Osteoblast (primary cell): ENCODE results near the gene CDK7. TPM values are rescaled to one million over a fixed set of nuclear protein-coding genes. Genes with fewer than 3 reads are reported as not detected.

ENCODE experiments used
- DNase-seq: peaks from one replicate; pipeline ENCODE4 v3.0.0; 2011; ENCODE audit warnings: low spot score, mixed read lengths; ENCODE audit not compliant: insufficient read length; ENCODE audit errors: missing footprints
- H2AFZ ChIP-seq: 2 replicates; pipeline ENCODE4 v1.6.0; 2011; ENCODE audit warnings: mild to moderate bottlenecking, low read length
- H3K27ac ChIP-seq: 2 replicates; pipeline ENCODE4 v1.5.1; 2011; ENCODE audit warnings: mild to moderate bottlenecking, low read depth, low read length, moderate library complexity
- H3K27me3 ChIP-seq: 2 replicates; pipeline ENCODE4 v1.6.0; 2012; ENCODE audit warnings: mild to moderate bottlenecking, control low read depth, inconsistent platforms, low read length, moderate library complexity; ENCODE audit not compliant: insufficient read depth
- H3K36me3 ChIP-seq: 2 replicates; pipeline ENCODE4 v1.5.1; 2011; ENCODE audit warnings: mild to moderate bottlenecking, low read length, control low read depth, moderate library complexity; ENCODE audit not compliant: insufficient read depth
- H3K4me1 ChIP-seq: 2 replicates; pipeline ENCODE4 v1.5.1; 2011; ENCODE audit warnings: mild to moderate bottlenecking, low read length, control low read depth, moderate library complexity; ENCODE audit not compliant: insufficient read depth
- H3K4me2 ChIP-seq: 2 replicates; pipeline ENCODE4 v1.6.0; 2011; ENCODE audit warnings: mild to moderate bottlenecking, low read length; ENCODE audit not compliant: insufficient read depth
- H3K4me3 ChIP-seq: fragments of 200-600 bp; sonication (generic); 3 replicates; pipeline ENCODE4 v1.5.1; 2012; ENCODE audit warnings: mild to moderate bottlenecking, low read length, inconsistent platforms; ENCODE audit not compliant: insufficient read depth
- H3K79me2 ChIP-seq: 2 replicates; pipeline ENCODE4 v1.6.0; 2012; ENCODE audit warnings: mild to moderate bottlenecking, low read length, control low read depth, inconsistent platforms; ENCODE audit not compliant: insufficient read depth
- H3K9me3 ChIP-seq: 2 replicates; pipeline ENCODE4 v1.5.1; 2011; ENCODE audit warnings: low read depth, low read length, control low read depth
- H4K20me1 ChIP-seq: 2 replicates; pipeline ENCODE4 v1.6.0; 2012; ENCODE audit warnings: mild to moderate bottlenecking, low read length, control low read depth; ENCODE audit not compliant: insufficient read depth
- total RNA-seq: library from RNA; depleted of rRNA; stranded (reverse); fragments of >200 nt; gene quantifications from 2 replicates; pipeline ENCODE4 v1.2.3, GENCODE V29; 2012
- TF ChIP-seq, protein P1 (sequence below): IDR thresholded peaks from 2 replicates; pipeline ENCODE4 v1.5.1; 2011; ENCODE audit warnings: mild to moderate bottlenecking, low read depth, low read length, moderate library complexity; ENCODE audit errors: extremely low read depth

Gene CDK7
- total RNA-seq, 1 donor = 44.5 TPM

DNA sequence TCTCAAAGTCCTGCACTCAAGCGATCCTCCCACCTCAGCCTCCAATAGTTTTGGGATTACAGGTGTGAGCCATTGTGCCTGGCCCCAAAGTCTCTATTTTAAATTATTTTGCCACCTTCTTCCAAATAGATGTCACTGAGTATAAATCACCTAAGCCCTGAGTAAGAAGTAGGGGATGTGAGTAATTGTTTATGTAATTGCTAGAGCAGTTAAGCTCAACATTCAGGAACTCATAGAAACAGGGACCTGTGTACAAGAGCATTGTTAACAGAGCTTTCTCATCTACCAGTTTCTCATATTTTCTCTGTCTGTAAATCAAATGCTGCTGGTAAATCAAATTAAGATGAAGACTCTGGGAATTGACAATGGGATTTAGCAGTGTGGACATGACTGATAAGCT, 26.3 kb downstream of the CDK7 start:
- Histone ChIP-seq H3K4me2 (no peak overlapping the region), H3K27ac (no peak overlapping the region), H4K20me1 (peaks cover 2% of the 10 kb centered on the region), H3K9me3 (no peaks in the 10 kb centered on the region), H3K36me3 (peaks cover 69% of the 10 kb centered on the region), H2AFZ (no peak overlapping the region), H3K4me1 (peaks cover 3% of the 10 kb centered on the region), H3K4me3 (no peak overlapping the region), H3K27me3 (no peaks in the 10 kb centered on the region), H3K79me2 (peaks cover 12% of the 10 kb centered on the region)
- no peak for DNase-seq
- TF ChIP-seq, protein P1, sequence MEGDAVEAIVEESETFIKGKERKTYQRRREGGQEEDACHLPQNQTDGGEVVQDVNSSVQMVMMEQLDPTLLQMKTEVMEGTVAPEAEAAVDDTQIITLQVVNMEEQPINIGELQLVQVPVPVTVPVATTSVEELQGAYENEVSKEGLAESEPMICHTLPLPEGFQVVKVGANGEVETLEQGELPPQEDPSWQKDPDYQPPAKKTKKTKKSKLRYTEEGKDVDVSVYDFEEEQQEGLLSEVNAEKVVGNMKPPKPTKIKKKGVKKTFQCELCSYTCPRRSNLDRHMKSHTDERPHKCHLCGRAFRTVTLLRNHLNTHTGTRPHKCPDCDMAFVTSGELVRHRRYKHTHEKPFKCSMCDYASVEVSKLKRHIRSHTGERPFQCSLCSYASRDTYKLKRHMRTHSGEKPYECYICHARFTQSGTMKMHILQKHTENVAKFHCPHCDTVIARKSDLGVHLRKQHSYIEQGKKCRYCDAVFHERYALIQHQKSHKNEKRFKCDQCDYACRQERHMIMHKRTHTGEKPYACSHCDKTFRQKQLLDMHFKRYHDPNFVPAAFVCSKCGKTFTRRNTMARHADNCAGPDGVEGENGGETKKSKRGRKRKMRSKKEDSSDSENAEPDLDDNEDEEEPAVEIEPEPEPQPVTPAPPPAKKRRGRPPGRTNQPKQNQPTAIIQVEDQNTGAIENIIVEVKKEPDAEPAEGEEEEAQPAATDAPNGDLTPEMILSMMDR = no peak

DNA sequence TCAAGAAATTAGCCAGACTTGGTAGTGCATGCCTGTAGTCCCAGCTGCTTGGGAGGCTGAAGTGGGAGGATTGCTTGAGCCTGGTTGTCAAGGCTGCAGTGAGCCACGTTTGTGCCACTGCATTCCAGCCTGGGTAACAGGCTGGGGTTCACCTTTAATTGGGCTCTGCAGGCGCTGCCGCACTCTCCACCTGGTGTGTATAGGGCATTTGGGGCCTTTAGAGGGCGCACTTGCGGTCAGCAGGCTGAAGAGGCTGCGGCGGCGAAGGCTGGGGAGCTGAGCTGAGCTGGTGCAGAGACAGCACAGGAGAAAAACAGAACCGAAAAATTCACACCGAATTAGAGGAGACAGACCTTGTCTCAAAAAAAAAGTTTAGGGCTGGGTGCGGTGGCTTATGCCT, 31.2 kb downstream of the CDK7 start:
- Histone ChIP-seq H3K4me2 (no peak overlapping the region), H3K27me3 (no peaks in the 10 kb centered on the region), H3K27ac (no peak overlapping the region), H3K9me3 (no peaks in the 10 kb centered on the region), H3K79me2 (no peaks in the 10 kb centered on the region), H3K4me3 (no peak overlapping the region), H3K4me1 (peaks cover 5% of the 10 kb centered on the region), H4K20me1 (peaks cover 5% of the 10 kb centered on the region), H3K36me3 (peaks cover 69% of the 10 kb centered on the region), H2AFZ (no peak overlapping the region)
- TF ChIP-seq, protein P1 = peak; percentile 9
- no peak for DNase-seq

DNA sequence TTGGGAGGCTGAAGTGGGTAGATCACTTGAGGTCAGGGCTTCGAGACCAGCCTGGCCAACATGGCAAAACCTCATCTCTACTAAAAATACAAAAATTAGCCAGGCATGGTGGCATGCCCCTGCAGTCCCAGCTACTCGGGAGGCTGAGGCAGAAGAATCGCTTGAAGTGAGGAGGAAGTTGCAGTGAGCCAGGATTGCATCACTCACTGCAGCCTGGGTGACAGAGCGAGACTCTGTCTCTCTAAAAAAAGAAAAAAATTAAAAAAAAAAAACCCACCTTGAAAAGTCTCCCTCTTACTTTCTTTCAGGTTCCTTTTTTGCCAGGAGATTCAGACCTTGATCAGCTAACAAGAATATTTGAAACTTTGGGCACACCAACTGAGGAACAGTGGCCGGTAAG, 34.2 kb downstream of the CDK7 start:
- peaks cover 7% of the 10 kb centered on the region for H3K4me1 ChIP-seq
- no peaks in the 10 kb centered on the region for H3K9me3 ChIP-seq
- no peak overlapping the region for H3K4me2 ChIP-seq
- DNase-seq = no peak
- H3K4me3 ChIP-seq = no peak overlapping the region
- H3K27me3 ChIP-seq = no peaks in the 10 kb centered on the region
- peaks cover 76% of the 10 kb centered on the region for H3K36me3 ChIP-seq
- no peaks in the 10 kb centered on the region for H3K79me2 ChIP-seq
- no peak overlapping the region for H2AFZ ChIP-seq
- no peak overlapping the region for H3K27ac ChIP-seq
- peaks cover 5% of the 10 kb centered on the region for H4K20me1 ChIP-seq
- TF ChIP-seq, protein P1 = no peak

DNA sequence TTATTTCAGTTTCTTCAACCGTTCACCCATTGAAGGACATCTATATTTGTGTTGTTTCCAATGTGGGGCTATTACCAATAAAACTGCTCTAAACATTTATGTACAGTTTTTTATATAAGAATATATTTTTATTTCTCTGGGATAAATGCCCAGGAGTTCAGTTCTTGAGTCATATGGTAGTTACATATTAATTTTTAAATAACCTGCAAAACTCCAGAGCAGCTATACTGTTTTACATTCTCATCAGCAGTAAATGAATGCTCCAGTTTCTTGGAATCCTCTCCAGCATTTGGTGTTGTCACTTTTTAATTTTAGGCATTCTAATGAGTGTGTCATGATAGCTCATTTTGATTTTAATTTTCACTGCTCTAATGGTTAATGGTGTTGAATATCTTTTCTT, 36.2 kb downstream of the CDK7 start:
- H3K4me2 ChIP-seq = no peak overlapping the region
- no peak overlapping the region for H2AFZ ChIP-seq
- peaks cover 70% of the 10 kb centered on the region for H3K36me3 ChIP-seq
- TF ChIP-seq, protein P1 = no peak
- H3K9me3 ChIP-seq = no peaks in the 10 kb centered on the region
- DNase-seq = no peak
- H3K79me2 ChIP-seq = no peaks in the 10 kb centered on the region
- no peak overlapping the region for H3K4me3 ChIP-seq
- H3K27me3 ChIP-seq = no peaks in the 10 kb centered on the region
- peaks cover 5% of the 10 kb centered on the region for H4K20me1 ChIP-seq
- H3K27ac ChIP-seq = no peak overlapping the region
- peaks cover 7% of the 10 kb centered on the region for H3K4me1 ChIP-seq
